Motor neuron (in vitro differentiated cells): ENCODE data around the gene RELL1. TPM values are rescaled to one million over a fixed set of nuclear protein-coding genes. Genes with fewer than 3 reads are reported as not detected.

ENCODE experiments used
- ATAC-seq, 8 experiments: fragments of 200-7000 bp; cut with Tn5 transposase; replicated peaks in 6 of 8; 2 replicates each; pipeline ENCODE4 v1.8.0; 2021; ENCODE audit warnings: mild to moderate bottlenecking in 8 of 8, moderate library complexity in 8 of 8
- H3K27ac ChIP-seq, 2 donors: fragments of 250-450 bp; sonication (Bioruptor Pico); 2 replicates each; pipeline ENCODE4 v1.9.0; 2021; ENCODE audit warnings: antibody characterized with exemption in 2 of 2, mild to moderate bottlenecking in 2 of 2, moderate library complexity in 1 of 2
- H3K4me1 ChIP-seq, 2 donors: fragments of 250-450 bp; sonication (Bioruptor Pico); replicated peaks in 1 of 2; 2 replicates each; pipeline ENCODE4 v1.6.1; 2021; ENCODE audit warnings: antibody characterized with exemption in 2 of 2, mild to moderate bottlenecking in 2 of 2, moderate library complexity in 1 of 2
- H3K4me3 ChIP-seq, 5 donors: fragments of 250-450 bp; sonication (Bioruptor Pico); 2 replicates each; pipeline ENCODE4 v1.9.0; 2021; ENCODE audit warnings: antibody characterized with exemption in 5 of 5, mild to moderate bottlenecking in 5 of 5, moderate library complexity in 4 of 5
- WGBS, 10 experiments: fragments of 450-650 bp; shearing (Covaris generic); methylation state at CpG; one replicate each; pipeline ENCODE4 v1.0.0; 2022; 5-methylcytosine and 5-hydroxymethylcytosine counted together
- in situ Hi-C, 9 experiments: fragments of 400-800 bp; cut with MboI; loops; one replicate each; pipeline ENCODE4 v1.15.0; 2021; ENCODE audit warnings: low sequenced_read_pairs in 9 of 9, low pct_unique_long_range_greater_than_20kb in 2 of 9; ENCODE audit not compliant: unreplicated experiment in 9 of 9
- total RNA-seq, 8 experiments: library from RNA; unstranded; fragments of 300-600 nt; gene quantifications; 2 replicates each; pipeline versions ENCODE4 v1.2.3 to v1.2.4, GENCODE V29; 2022

Gene RELL1
- total RNA-seq, 8 experiments from 2014 or later, result 11.5 to 34.4 (median 13.3) TPM

GRCh38 chr4:37687194-37687562 is 1.0 kb upstream of the RELL1 start:
- peak overlapping the region; percentile 45 to 94 (median 68) for H3K4me3 ChIP-seq
- whole genome bisulfite sequencing, 10 experiments, result 12 to 59% (median 18%) methylated on average over 2 to 7 of the region's 9 CpGs; no CpG with 5 or more reads in 2 of the 10 experiments
- peak in 5 of 8 experiments; percentile 2 to 11 (median 5) for ATAC-seq
- peaks cover 16 to 17% of the 10 kb centered on the region in 2 donors for H3K4me1 ChIP-seq
- in situ Hi-C loops, result no loop called here
- peak overlapping the region; percentile 66 to 83 for H3K27ac ChIP-seq

- peak; percentile 34 to 58 (median 42) for ATAC-seq
- Histone ChIP-seq H3K27ac (peak overlapping the region; percentile 66 to 78), H3K4me3 (peak overlapping the region; percentile 62 to 94 (median 74)), H3K4me1 (peaks cover 16 to 17% of the 10 kb centered on the region in 2 donors)
- in situ Hi-C loops, result no loop called here
- 0 to 2% (median 0%) methylated on average over 1 to 10 of the region's 75 CpGs; no CpG with 5 or more reads in 7 of the 10 experiments for WGBS, 10 experiments
Observed at GRCh38 chr4:37685823-37686372, 278 bp downstream of the RELL1 start.

- no peak for ATAC-seq
- in situ Hi-C loops, result no loop called here
- WGBS, 10 experiments, result 1 to 14% (median 4%) methylated on average over 4 to 14 of the region's 16 CpGs
- peak overlapping the region; percentile 66 to 78 for H3K27ac ChIP-seq
- peak overlapping the region; percentile 62 to 94 (median 74) for H3K4me3 ChIP-seq
- peaks cover 16 to 17% of the 10 kb centered on the region in 2 donors for H3K4me1 ChIP-seq
Observed at GRCh38 chr4:37685161-37685822, 884 bp downstream of the RELL1 start.

- peaks cover 9 to 10% of the 10 kb centered on the region in 2 donors for H3K4me1 ChIP-seq
- no peak overlapping the region for H3K27ac ChIP-seq
- H3K4me3 ChIP-seq, result no peak overlapping the region
- WGBS, 10 experiments, result 83 to 100% (median 100%) methylated on average over 1 to 2 of the region's 2 CpGs; no CpG with 5 or more reads in 4 of the 10 experiments
- ATAC-seq, result no peak
- in situ Hi-C loops, result no loop called here
Observed at GRCh38 chr4:37684154-37684553, 2.0 kb downstream of the RELL1 start.

- WGBS, 10 experiments, result 67 to 100% (median 81%) methylated on average over 1 to 7 of the region's 7 CpGs; no CpG with 5 or more reads in 1 of the 10 experiments
Observed at GRCh38 chr4:37682701-37683401, 3.3 kb downstream of the RELL1 start.

GRCh38 chr4:37680089-37680488 is 6.1 kb downstream of the RELL1 start:
- WGBS, 10 experiments, result 75 to 100% (median 100%) methylated on average over 1 of the region's 1 CpG; no CpG with 5 or more reads in 3 of the 10 experiments
- Histone ChIP-seq H3K4me1 (peaks cover 0 to 4% of the 10 kb centered on the region in 2 donors), H3K4me3 (no peak overlapping the region), H3K27ac (no peak overlapping the region)
- in situ Hi-C loops, result no loop called here
- ATAC-seq, result no peak

More at GRCh38 chr4:37682701-37683401, 3.3 kb downstream of the RELL1 start:
- in situ Hi-C loops, result no loop called here
- H3K4me1 ChIP-seq, result peaks cover 6 to 9% of the 10 kb centered on the region in 2 donors
- no peak for ATAC-seq
- H3K27ac ChIP-seq, result no peak overlapping the region
- H3K4me3 ChIP-seq, result no peak overlapping the region

GRCh38 chr4:37679301-37679700 is 6.9 kb downstream of the RELL1 start:
- 80 to 100% (median 100%) methylated on average over 1 to 2 of the region's 2 CpGs for WGBS, 10 experiments
- Histone ChIP-seq H3K4me3 (no peak overlapping the region), H3K4me1 (no peaks in the 10 kb centered on the region), H3K27ac (no peak overlapping the region)
- in situ Hi-C loops, result no loop called here
- no peak for ATAC-seq

GRCh38 chr4:37678624-37679023 is 7.6 kb downstream of the RELL1 start:
- Histone ChIP-seq H3K4me1 (no peaks in the 10 kb centered on the region), H3K27ac (no peak overlapping the region), H3K4me3 (no peak overlapping the region)
- 80 to 100% (median 100%) methylated on average over 1 to 3 of the region's 3 CpGs; no CpG with 5 or more reads in 2 of the 10 experiments for WGBS, 10 experiments
- in situ Hi-C loops, result no loop called here
- no peak for ATAC-seq

- no peak for ATAC-seq
- no peak overlapping the region for H3K4me3 ChIP-seq
- WGBS, 10 experiments, result 86 to 100% (median 100%) methylated on average over 1 of the region's 1 CpG; no CpG with 5 or more reads in 4 of the 10 experiments
- in situ Hi-C loops, result no loop called here
- H3K4me1 ChIP-seq, result no peaks in the 10 kb centered on the region
- H3K27ac ChIP-seq, result no peak overlapping the region
Observed at GRCh38 chr4:37675587-37676290, 10.4 kb downstream of the RELL1 start.

GRCh38 chr4:37674439-37674838 is 11.7 kb downstream of the RELL1 start:
- in situ Hi-C loops, result no loop called here
- Histone ChIP-seq H3K4me3 (no peak overlapping the region), H3K4me1 (no peaks in the 10 kb centered on the region), H3K27ac (no peak overlapping the region)
- WGBS, 10 experiments, result 0 to 100% (median 49%) methylated on average over 1 to 5 of the region's 5 CpGs
- peak in 2 of 8 experiments; percentile 29 to 65 for ATAC-seq

GRCh38 chr4:37673538-37674192 is 12.5 kb downstream of the RELL1 start:
- Histone ChIP-seq H3K27ac (no peak overlapping the region), H3K4me1 (no peaks in the 10 kb centered on the region), H3K4me3 (no peak overlapping the region)
- peak in 2 of 8 experiments; percentile 36 to 42 for ATAC-seq
- in situ Hi-C loops, result no loop called here
- WGBS, 10 experiments, result 69 to 100% (median 83%) methylated on average over 1 to 3 of the region's 4 CpGs; no CpG with 5 or more reads in 3 of the 10 experiments

GRCh38 chr4:37671072-37671471 is 15.1 kb downstream of the RELL1 start:
- H3K4me1 ChIP-seq, result no peaks in the 10 kb centered on the region
- ATAC-seq, result no peak
- in situ Hi-C loops, result no loop called here
- 0 to 100% (median 72%) methylated on average over 1 to 2 of the region's 2 CpGs; no CpG with 5 or more reads in 2 of the 10 experiments for WGBS, 10 experiments
- no peak overlapping the region for H3K4me3 ChIP-seq
- H3K27ac ChIP-seq, result no peak overlapping the region
